CD4-positive, alpha-beta T cell treated with Interleukin-2 at 100 ng/mL for 4 hours (primary cell): ENCODE measurements around the gene VARS2.
A peak's percentile ranks its signal among the peaks of the same experiment; 100 is the strongest.

Experiments
- DNase-seq: peaks from one replicate; pipeline ENCODE4 v3.0.0-alpha.2; 2020; ENCODE audit warnings: low spot score

The VARS2 gene

DNA sequence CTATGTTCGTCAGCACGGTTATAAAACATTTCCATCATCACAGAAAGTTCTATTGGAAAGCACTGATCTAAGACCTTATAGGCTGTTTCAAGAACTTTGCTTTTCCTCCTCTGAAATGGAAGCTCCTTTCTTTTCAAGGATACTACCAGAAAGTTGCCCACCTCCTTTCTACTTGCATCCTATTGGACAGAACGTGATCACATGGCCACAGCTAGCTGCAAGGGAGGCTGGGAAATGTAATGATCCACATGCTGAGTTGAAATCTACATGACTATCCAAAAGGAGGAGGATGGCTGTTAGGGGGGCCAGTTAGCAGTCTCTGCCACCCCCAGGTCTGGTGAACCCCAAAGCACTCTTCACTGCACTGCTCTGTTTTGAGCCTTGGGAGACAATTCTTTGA is 14.6 kb downstream of the VARS2 start:
- no peak for DNase-seq

DNA sequence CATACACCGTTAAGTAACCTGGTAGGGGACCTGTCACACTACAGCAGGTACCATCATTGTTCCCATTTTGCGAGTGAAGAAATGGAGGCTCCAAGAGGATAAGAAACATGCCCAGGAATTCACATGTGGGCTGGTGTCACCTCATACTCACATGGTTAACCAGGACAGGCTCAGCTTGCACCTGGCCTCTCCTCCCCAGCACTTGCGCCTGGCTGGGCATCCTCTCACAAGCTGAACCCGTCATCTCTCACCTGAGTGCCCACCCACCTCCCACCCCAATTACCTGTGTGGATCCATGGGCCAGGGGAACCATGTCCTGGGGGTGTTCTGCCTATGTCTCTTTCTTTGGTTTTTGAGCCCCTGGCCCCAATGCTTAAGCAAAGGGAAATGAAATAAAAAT is 16.5 kb downstream of the VARS2 start:
- DNase-seq = no peak

DNA sequence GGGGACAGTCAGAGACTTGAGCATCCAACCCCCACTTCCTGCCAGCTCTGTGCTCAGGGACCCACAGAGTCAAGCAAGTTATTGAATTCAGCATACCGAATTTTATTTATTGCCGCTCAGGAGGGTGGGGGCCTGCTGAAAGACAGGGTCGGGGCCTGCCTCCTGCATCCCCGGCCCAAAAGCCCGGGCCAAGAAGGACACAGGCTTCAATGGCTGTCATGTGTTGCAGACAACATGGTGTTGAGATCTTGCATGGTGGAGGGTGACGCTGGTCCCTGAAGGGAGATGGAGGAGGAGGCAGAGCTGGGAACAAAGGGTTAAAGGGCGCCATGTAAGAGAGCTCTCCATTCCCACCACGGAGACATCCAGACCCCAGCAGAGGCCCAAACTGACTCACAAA is 17.2 kb downstream of the VARS2 start:
- no peak for DNase-seq

DNA sequence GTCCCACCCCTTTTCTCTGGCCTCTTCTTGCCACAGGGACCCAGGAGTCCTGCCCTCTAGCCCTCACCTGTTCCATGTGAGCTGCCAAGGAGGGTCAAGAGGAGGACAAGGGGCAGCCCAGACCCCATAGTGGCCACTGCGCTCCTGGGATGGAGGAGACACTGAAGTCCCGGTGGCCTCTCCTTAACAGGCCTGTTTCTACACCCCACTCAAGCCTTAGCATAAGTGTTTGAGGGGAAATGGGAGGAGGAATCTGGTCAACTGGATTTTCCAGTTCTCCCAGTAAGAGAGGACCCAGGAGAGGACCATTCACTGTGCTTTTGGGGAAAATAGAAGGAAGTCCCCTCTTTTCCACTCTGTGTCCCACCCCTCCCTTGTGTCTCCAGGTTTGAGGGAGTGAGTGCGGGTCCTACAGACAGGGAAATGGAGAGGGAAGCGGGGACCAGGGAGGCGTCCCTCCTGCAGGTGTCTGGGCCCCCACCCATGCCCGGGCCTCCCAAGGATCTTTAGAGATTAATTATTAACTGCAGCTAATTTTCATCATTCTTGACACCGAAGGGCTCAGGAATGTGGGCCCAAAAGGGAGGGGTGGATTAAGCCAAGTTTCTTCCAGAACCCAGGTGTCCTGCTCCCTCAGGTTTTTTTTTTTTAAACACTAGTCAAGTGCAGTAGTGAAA is 18.1 kb downstream of the VARS2 start, which contains the start of gene SFTA2:
TSS of gene SFTA2 (minus strand) at position 202 of the 677 bp plus-strand sequence. CDS start at position 128, 74 bp downstream.
- DNase-seq = no peak

DNA sequence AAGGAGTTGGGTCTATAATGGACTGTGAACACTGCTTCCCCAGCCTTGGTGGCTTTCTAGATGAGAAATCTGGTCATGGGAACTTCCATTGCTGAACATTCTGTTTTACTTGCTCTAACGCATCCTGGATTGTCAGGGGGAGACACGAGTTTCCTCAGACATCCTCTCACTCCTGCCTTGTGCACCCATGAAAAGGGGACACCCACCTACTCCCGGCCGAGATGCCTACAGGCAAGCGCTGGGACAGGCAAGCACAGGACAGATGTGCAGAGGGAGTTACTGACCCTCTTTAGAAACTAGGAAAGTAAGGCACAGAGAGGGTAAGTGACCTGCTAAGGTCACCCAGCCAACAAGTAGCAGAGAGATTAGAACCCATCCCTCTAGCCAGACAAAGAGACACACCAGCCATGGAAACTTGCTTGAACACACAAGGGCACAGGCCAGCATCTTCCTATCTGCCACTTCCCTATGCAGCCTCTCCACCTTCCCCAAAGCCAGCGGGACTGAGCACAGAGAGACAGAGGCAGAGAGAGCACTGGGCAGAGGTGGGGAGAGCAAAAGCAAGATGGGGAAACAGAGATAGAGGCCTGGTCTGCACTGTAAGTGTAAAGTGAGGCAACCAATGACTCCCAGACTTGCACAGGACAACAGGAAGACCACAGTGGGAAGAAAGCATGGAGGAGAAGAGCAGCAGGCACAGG is 18.8 kb downstream of the VARS2 start:
- no peak for DNase-seq

DNA sequence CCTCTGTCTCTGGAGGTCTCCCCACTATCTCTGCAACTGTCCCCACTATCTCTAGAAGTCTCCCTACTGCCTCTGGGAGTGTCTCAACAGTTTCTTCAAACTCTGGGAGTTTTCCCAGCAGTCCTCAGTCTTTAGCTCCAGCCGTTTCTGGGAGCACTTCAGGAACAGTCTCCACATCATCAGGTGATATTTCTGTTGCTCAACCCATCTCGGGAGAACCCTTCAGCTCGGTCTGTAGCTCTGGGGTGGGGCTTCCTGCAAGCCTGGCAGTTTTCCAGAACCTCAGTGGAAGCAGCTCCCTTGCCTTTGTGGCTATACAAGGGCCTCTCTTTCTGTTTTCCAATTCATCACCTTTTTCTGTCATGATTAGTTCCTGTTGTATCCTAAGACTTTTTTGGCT is 21.0 kb downstream of the VARS2 start:
- no peak for DNase-seq

DNA sequence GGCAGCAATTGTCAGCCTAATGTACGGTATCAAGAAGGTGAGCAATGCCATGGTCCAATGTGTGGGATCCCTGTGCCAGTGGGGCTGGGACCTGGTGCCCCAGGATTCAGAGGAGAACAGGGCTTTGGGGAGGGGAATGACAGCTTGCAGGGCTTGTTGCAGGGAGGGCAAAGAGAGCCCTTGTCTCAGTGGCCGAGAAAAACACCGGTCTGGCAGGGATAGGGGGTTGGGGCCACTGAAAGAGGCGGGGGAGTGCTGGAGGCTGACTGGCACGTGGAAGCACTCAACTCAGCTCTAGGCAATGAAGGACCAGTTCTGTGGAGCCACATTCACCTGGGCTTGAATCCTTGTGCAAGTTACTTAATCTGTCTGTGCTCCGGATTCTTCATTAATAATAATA is 23.2 kb downstream of the VARS2 start:
- DNase-seq = no peak

DNA sequence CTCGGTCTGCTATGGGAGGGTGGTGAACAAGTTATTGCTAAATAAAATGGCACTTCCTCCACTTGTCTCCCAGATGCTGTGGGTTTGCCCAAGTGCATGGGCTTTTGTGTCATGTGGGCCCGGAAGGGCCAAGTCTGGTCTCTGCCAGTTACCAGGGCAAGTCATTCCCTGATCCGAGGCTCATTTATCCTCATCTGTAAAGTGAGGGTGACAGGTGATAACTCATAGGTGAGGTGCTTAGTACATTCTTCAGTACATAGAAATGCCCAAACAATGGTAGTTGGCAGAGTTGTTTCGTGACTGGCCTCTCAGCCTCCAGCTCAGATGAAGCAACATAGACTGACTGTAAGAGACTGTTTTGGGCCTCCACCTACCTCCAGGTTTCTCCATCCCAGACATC is 24.7 kb downstream of the VARS2 start:
- DNase-seq = no peak

DNA sequence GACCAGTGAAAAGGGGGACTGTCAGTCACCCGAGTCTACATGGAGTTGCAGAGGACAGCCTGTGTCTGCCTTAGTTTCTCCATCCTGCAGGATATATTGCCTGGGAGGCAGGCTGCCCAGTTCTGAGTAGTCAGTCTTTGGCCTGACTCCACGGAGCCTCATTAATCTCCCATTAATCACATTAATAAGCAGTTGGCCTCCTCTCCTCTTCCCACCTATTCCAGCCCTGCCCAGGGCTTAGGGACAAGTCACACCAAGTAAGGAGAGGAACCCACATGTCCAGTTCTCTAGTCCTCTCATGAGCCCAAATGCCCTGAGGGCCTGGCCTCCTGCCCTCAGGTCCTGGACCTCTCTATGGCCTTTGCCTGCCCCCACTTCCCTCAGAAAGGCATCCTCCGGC is 25.4 kb downstream of the VARS2 start:
- DNase-seq = no peak

DNA sequence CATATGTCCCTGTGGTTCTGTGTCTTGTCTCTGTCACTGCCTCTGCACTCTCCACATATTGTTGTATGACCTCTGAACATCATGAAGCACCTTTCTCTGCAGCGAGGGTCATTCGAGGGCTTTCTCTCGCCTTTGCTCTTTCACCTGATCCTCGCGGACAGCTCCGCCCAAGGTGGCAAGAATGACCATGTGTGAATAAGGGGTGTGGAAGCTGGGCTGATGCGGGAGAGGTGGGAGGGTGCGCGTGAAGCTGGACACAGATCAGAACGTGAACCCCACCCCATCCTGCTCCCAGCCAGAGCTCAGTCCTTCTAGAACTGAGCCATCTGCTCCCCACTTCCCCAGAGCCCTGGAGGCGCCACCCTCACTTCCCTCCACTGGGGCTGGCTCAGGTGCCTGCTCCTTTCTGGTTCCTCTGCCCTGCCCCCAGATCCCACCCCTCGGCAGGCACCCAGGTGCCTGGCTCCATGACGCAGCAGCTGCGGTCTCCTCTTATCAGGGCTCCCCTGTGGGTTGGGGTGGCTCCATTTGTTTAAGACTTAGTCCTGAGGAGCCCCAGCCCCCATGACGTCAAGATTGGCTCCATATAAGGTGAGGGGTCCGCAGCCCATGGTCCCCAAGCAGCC is 26.4 kb downstream of the VARS2 start, which contains the start of gene MUCL3:
TSS of gene MUCL3 (plus strand) at position 613 of the 626 bp plus-strand sequence. CDS start 27 bp downstream, outside the sequence.
- no peak for DNase-seq

DNA sequence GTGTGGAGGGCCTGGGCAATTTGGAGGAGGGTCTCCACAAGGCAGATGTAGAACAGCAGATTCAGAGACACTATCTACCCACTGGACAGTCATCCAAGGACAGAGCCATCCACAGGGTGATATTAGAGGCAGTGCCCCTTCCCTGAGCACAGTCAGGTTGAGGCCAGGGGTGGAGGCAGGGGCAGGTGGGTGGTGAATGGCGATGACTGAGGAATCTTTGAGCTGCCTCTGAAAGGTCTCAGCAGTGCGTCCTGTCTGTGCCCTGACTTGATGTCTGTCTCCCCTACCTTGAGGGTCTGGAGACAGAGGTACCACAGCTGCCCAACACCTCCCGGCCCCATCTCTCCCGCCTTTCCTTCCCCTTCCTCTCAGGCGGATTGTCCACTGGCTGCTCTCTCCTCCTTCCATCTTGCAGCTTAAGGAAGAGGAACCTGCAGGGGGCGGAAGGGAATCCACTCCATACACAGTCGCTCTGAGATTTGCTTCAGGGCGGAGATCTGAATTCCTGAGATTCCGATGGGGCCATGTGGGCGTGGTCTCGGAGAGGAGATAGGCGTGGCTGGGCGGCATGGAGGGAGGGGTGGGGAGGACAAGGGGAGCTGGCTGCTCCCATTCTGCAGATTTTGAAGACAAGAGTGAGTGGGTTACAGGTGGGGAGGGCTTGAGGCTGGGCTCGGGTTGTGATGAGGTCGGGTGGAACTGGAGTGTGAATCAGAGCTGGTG is 28.5 kb downstream of the VARS2 start:
- no peak for DNase-seq

DNA sequence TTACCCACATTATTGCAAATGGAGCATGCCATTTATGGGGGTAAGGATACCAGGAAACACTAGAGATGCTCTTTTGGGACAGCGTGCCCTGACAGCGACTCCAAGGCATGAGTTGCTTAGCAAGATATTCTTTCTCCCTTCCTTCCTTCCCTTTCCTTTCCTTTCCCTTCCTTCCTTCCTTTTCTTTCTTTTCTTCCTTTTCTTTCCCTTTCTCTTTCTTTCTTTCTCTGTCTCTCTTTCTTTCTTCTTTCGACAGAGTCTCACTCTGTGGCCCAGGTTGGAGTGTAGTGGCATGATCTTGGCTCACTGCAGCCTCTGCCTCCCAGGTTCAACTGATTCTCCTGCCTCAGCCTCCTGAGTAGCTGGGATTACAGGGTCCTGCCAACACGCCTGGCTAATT is 30.0 kb downstream of the VARS2 start:
- DNase-seq = no peak

DNA sequence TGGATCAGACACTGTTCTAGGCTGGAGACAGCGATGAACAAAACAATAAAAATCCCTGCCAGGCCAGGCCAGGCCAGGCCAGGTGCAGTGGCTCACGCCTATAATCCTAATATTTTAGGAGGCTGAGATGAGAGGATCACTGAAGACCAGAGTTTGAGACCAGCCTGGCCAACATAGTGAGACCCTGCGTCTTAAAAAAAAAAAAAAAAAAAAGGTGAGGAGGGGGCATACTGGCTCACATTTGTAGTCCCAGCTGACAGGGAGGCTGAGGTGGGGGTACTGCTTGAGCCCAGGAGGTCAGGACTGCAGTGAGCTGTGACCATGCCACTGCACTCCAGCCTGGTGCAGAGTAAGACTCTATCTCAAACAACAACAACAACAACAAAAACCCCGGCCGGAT is 31.2 kb downstream of the VARS2 start:
- DNase-seq = no peak

DNA sequence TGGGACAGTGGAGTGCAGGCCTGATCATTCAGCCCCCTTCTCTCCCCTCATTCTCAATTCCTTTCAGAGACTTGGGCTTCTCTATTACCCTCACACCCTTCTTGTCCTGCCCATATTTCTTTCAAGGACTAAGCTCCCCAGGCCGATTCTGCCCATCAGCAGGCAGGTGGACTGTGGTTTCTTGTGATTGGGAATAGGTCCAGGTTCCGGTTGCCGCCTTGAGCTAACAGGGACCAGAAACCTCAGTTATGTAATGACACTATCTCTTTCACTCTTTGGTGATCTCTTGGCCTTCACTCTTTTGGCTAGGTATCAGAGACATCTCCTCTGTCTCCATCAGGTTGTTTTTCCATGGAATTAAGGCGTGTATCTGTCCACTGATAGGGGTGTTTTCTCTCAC is 33.2 kb downstream of the VARS2 start:
- no peak for DNase-seq

DNA sequence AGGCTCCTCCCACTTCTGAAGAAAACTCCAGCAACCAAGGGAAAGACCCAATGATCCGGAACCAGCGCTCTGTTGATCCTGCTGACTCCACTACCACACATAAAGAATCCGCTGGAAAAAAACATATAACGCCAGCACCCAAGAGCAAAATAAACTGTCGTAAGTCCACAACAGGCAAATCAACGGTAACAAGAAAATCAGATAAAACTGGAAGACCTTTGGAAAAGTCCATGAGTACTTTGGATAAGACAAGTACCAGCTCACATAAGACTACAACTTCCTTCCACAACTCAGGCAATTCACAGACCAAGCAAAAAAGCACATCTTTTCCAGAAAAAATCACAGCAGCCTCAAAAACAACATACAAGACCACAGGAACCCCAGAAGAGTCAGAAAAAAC is 34.8 kb downstream of the VARS2 start:
- no peak for DNase-seq

DNA sequence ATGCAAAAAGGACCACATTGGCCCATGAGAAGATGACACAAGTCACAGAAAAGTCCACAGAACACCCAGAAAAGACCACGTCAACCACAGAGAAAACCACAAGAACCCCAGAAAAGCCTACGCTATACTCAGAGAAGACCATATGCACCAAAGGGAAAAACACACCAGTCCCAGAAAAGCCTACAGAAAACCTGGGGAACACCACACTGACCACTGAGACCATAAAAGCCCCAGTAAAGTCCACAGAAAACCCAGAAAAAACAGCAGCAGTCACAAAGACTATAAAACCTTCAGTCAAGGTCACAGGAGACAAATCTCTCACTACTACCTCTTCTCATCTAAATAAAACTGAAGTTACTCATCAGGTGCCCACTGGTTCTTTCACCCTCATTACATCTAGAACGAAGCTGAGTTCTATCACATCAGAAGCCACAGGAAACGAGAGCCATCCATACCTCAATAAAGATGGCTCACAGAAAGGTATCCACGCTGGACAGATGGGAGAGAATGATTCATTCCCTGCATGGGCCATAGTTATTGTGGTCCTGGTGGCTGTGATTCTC is 38.0 kb downstream of the VARS2 start:
- DNase-seq = no peak

DNA sequence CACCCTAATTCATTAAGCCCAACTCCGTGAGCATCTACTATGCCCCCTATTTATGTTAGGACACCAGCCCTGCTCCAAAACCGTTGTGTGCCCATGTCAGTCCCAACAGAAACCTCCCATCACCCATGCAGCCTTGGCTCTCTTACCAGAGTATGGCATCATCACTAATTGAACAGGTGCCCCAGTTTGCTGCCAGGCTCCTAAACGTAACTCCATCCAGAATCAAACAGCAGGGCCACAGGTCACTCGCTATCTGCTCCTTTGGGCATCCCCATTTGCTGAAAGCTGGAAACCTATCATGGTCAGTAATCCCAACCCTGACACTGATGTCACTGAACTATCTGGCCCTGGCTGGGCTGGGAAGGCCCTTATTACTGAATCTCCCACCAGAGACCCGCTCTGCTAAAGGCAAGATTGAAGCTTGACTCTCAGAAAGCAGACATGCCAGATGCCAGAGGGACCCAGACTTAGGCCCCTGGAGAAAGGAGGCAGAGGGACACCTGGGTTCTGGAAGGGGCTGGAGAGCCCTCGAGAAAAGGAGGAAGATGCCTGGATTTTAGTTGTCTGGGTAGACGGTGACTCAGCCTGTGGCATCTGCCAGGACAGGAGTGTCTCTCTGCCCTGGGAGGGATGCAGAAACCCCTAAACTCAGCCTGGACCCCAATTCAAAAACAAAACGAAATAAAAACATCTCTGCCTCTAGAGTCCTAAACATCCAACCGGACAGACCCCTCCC is 40.8 kb downstream of the VARS2 start:
- no peak for DNase-seq

DNA sequence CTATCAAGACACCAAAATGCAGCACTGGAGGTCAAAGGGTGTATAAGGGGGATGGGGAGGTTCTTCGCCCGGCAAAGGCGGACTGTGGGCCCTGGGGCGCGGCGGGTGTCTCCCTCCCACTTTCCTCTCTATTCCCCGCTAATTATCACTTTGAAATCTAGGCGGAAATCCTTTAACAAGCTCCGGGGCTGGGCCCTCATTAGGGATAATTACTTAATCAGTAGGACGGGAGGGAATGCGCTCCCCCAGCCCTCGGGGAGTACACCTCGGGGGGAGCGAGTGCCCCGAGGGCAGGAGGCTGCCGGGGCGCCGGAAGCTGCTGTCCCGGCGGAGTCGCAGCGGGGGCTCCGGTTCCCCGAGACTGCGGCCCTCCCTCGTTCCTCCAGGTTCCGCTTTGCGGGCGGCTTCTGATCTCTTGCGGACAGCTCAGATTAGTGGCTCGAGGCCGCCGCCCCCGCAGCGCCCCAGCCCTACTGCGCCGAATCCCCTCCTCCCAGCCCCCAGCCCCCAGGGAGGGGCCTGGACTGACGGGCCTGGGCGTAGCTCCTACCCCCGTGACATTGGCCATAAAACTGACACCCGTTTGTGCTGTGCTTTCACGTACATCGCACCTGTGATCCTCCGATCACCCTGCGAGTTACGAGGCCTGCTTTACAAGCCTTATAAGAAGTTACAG is 41.5 kb downstream of the VARS2 start:
- DNase-seq = peak; percentile 69

DNA sequence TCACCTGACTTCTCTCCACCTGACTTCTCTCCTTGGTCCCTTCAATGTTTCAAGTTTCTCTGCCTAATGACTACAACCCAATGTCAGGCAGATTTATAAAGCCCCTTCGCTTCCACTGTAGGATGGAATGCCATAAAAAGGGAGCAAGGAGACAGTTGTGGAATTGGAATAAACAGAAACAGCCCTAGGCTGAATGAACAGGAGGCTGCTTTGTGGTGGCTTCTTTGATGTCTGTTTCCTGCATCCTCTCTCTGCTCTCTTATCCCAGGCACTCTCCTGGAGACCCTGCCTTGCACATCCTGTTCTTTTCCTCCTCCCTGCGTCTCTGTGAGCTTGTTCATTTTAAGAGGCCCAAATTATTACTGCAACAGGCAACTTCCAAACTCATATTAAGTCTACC is 43.7 kb downstream of the VARS2 start:
- no peak for DNase-seq

DNA sequence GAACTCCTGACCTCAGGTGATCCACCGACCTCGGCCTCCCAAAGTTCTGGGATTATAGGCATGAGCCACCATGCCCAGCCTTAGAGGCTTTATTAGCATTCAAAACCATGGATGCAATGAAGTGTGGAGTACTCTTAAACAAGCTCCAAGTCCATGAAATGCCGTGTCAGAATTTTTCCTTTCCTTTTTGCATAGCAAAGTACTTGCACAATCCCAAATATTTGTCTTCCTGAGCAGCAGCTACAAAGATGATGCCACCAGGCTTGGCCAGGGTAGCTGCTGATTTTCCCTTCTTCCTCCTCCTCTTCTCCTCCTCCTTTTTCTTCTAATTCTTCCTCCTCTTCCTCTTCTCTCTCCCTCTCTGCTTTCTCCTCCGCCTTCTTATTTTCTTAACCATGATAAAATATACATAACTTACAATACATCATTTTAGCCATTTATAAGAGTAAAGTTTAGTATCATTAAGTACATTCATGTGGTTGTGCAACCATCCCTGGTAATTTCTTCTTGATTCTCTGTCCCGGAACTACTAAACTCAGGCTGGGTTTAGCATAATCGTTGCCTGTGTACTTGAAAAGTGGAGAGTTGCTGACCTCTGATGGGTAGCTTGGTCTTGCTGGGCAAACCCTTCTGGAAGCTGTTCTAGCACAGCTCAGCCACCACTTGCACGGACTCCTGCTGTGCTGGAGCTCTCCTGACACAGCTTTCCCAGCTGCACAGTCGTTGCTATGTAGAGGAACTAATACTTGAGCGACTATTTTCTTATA is 47.1 kb downstream of the VARS2 start:
- no peak for DNase-seq
